ENCODE results near the gene NDUFAF5.

- TF ChIP-seq EZH2phosphoT487 (conservative IDR thresholded peaks at IDR 0.05; ENCODE audit: low read length) (no peak), CTCF (IDR thresholded peaks at IDR 0.05; ENCODE audit: insufficient read depth, low read length, poor library complexity, severe bottlenecking) (no peak)
These were observed 6.0 kb upstream of the NDUFAF5 start for GRCh38 chr20:13778827-13779226.

Data from SU-DHL-6 (cell line).